Measurements from ENCODE around the gene SUOX.

- no peak for TF ChIP-seq EZH2 (IDR thresholded peaks at IDR 0.05; ENCODE audit: borderline replicate concordance, low read depth, low read length, severe bottlenecking)
- no peak for TF ChIP-seq CTCF (IDR thresholded peaks at IDR 0.05; ENCODE audit: borderline replicate concordance, extremely low read depth, low read length, poor library complexity, severe bottlenecking)
These were observed 13.1 kb downstream of the SUOX start for GRCh38 chr12:56010111-56010570.

Measured in DND-41 (cell line).